H1 (cell line): Measurements from ENCODE around the gene FA2H. TPM values are rescaled to one million over a fixed set of nuclear protein-coding genes. Genes with fewer than 3 reads are reported as not detected.

Experiments
- CTCF ChIA-PET: fragments of 300-600 bp; sonication (Branson Sonifier 250); formaldehyde crosslinking; loops from one replicate; lab custom pipeline; 2021; ENCODE audit not compliant: partially characterized antibody; lab: Charles Lee
- POLR2A ChIA-PET: fragments of 300-600 bp; sonication (Branson Sonifier 250); formaldehyde crosslinking; loops from one replicate; lab custom pipeline; 2021; ENCODE audit warnings: inconsistent platforms; ENCODE audit not compliant: partially characterized antibody; lab: Charles Lee
- DNase-seq, 2 experiments: peaks; one replicate each; pipeline versions ENCODE4 v3.0.0 to v3.0.0-alpha.2; 2010 to 2022; ENCODE audit warnings: low spot score in 2 of 2, low read depth in 1 of 2, mixed read lengths in 1 of 2
- FAIRE-seq: peaks from 2 replicates; lab custom pipeline; 2011; peaks lifted over from hg19 to GRCh38; lab: Jason Lieb, UNC
- H2AFZ ChIP-seq: 2 replicates; pipeline ENCODE4 v1.8.1; 2012; ENCODE audit warnings: low read length, inconsistent platforms
- H2AK5ac ChIP-seq: 2 replicates; pipeline ENCODE4 v1.6.1; 2013; ENCODE audit warnings: low read depth, low read length
- H2BK120ac ChIP-seq: replicated peaks from 2 replicates; pipeline ENCODE3; 2013; ENCODE audit warnings: low read depth, low read length, inconsistent platforms
- H2BK12ac ChIP-seq: 2 replicates; pipeline ENCODE4 v1.6.1; 2013; ENCODE audit warnings: low read depth, low read length
- H2BK15ac ChIP-seq: 2 replicates; pipeline ENCODE4 v1.6.1; 2013; ENCODE audit warnings: low read length
- H2BK20ac ChIP-seq: 2 replicates; pipeline ENCODE4 v1.6.1; 2013; ENCODE audit warnings: low read length
- H2BK5ac ChIP-seq: 2 replicates; pipeline ENCODE4 v1.6.1; 2013; ENCODE audit warnings: low read depth, low read length
- H3K14ac ChIP-seq: 2 replicates; pipeline ENCODE4 v1.6.1; 2013; ENCODE audit warnings: inconsistent platforms; ENCODE audit not compliant: insufficient read length
- H3K18ac ChIP-seq: 2 replicates; pipeline ENCODE4 v1.6.1; 2013; ENCODE audit warnings: low read length; ENCODE audit errors: extremely low read depth
- H3K23ac ChIP-seq: 2 replicates; pipeline ENCODE4 v1.6.1; 2013; ENCODE audit warnings: inconsistent platforms; ENCODE audit not compliant: insufficient read length
- H3K23me2 ChIP-seq: 2 replicates; pipeline ENCODE4 v1.6.1; 2013; ENCODE audit warnings: low read depth, low read length
- H3K27ac ChIP-seq: 2 replicates; pipeline ENCODE4 v1.6.1; 2011; ENCODE audit warnings: low read depth, low read length, inconsistent platforms
- H3K27me3 ChIP-seq, 4 experiments: replicated peaks in 1 of 4; 1 replicate in 1 of 4; 2 replicates in 3 of 4; pipeline versions ENCODE4 v1.6.1 to v1.8.1; 2011 to 2013; ENCODE audit warnings: low read length in 3 of 4, mild to moderate bottlenecking in 3 of 4, inconsistent platforms in 2 of 4, mixed read lengths in 2 of 4, moderate library complexity in 1 of 4; ENCODE audit not compliant: control insufficient read depth in 3 of 4, insufficient read depth in 3 of 4; ENCODE audit errors: extremely low read depth in 1 of 4
- H3K36me3 ChIP-seq, 4 experiments: 2 replicates each; pipeline versions ENCODE4 v1.6.1 to v1.8.1; 2011 to 2013; ENCODE audit warnings: mild to moderate bottlenecking in 4 of 4, low read length in 3 of 4, moderate library complexity in 2 of 4, control low read depth in 1 of 4, inconsistent platforms in 1 of 4; ENCODE audit not compliant: insufficient read depth in 4 of 4, control insufficient read depth in 2 of 4
- H3K4ac ChIP-seq: replicated peaks from 2 replicates; pipeline ENCODE3; 2013; ENCODE audit warnings: low read length, low read depth, mixed read lengths, inconsistent platforms; ENCODE audit not compliant: insufficient read length
- H3K4me1 ChIP-seq, 4 experiments: replicated peaks in 1 of 4; 1 replicate in 1 of 4; 2 replicates in 3 of 4; pipeline versions ENCODE4 v1.6.1 to v1.8.1; 2011 to 2013; ENCODE audit warnings: low read length in 3 of 4, inconsistent platforms in 2 of 4, mixed read lengths in 1 of 4; ENCODE audit not compliant: insufficient read depth in 4 of 4, control insufficient read depth in 3 of 4
- H3K4me2 ChIP-seq, 2 experiments: 2 replicates each; pipeline versions ENCODE4 v1.6.1 to v1.8.1; 2011 to 2013; ENCODE audit warnings: low read depth in 2 of 2, low read length in 2 of 2, control low read depth in 1 of 2, inconsistent platforms in 1 of 2, mild to moderate bottlenecking in 1 of 2; ENCODE audit not compliant: insufficient read depth in 1 of 2
- H3K4me3 ChIP-seq, 4 experiments: fragments of 200-600, 300-600 bp in 1 of 4; sonication (generic), shearing (Covaris generic), sonication (Bioruptor Twin) in 1 of 4; 2 replicates each; pipeline versions ENCODE4 v1.5.1 to v1.8.1; 2011 to 2016; ENCODE audit warnings: low read length in 4 of 4, low read depth in 3 of 4, control low read depth in 2 of 4, inconsistent platforms in 2 of 4, mild to moderate bottlenecking in 2 of 4, mixed read lengths in 1 of 4, moderate library complexity in 1 of 4; ENCODE audit not compliant: insufficient read depth in 2 of 4; ENCODE audit errors: extremely low read depth in 1 of 4
- H3K56ac ChIP-seq: replicated peaks from 2 replicates; pipeline ENCODE3; 2013; ENCODE audit warnings: low read depth, mild to moderate bottlenecking, mixed read lengths, low read length, inconsistent platforms; ENCODE audit not compliant: insufficient read length
- H3K79me1 ChIP-seq: 2 replicates; pipeline ENCODE4 v1.6.1; 2013; ENCODE audit warnings: low read depth, low read length, control low read depth
- H3K79me2 ChIP-seq, 2 experiments: 2 replicates each; pipeline versions ENCODE4 v1.6.1 to v1.8.1; 2012 to 2013; ENCODE audit warnings: low read length in 2 of 2, mild to moderate bottlenecking in 2 of 2, inconsistent platforms in 1 of 2; ENCODE audit not compliant: insufficient read depth in 2 of 2, control insufficient read depth in 1 of 2
- H3K9ac ChIP-seq, 4 experiments: replicated peaks in 1 of 4; 1 replicate in 1 of 4; 2 replicates in 3 of 4; pipeline versions ENCODE4 v1.6.1 to v1.8.1; 2011 to 2013; ENCODE audit warnings: low read depth in 3 of 4, low read length in 3 of 4, control low read depth in 2 of 4, mild to moderate bottlenecking in 2 of 4, moderate library complexity in 2 of 4, inconsistent platforms in 1 of 4; ENCODE audit errors: extremely low read depth in 1 of 4
- H3K9me3 ChIP-seq, 2 experiments: 2 replicates each; pipeline versions ENCODE4 v1.6.1 to v1.8.1; 2012 to 2013; ENCODE audit warnings: mild to moderate bottlenecking in 2 of 2, moderate library complexity in 2 of 2, control low read depth in 1 of 2, inconsistent platforms in 1 of 2, low read depth in 1 of 2, low read length in 1 of 2, mixed read lengths in 1 of 2; ENCODE audit not compliant: insufficient read depth in 2 of 2
- H4K20me1 ChIP-seq, 2 experiments: replicated peaks in 1 of 2; 2 replicates each; pipeline versions ENCODE3 to v1.8.1; 2011 to 2013; ENCODE audit warnings: inconsistent platforms in 2 of 2, low read length in 2 of 2, mild to moderate bottlenecking in 1 of 2; ENCODE audit not compliant: insufficient read depth in 2 of 2, control insufficient read depth in 1 of 2
- H4K5ac ChIP-seq: 2 replicates; pipeline ENCODE4 v1.6.1; 2013; ENCODE audit warnings: low read length, low read depth, mixed read lengths, inconsistent platforms; ENCODE audit not compliant: insufficient read length
- H4K8ac ChIP-seq: 2 replicates; pipeline ENCODE4 v1.8.0; 2013; ENCODE audit warnings: mild to moderate bottlenecking, moderate library complexity, low read length, inconsistent platforms; ENCODE audit not compliant: insufficient read depth; ENCODE audit errors: extremely low read depth
- H4K91ac ChIP-seq: replicated peaks from 2 replicates; pipeline ENCODE3; 2013; ENCODE audit warnings: low read length, mixed read lengths, inconsistent platforms; ENCODE audit not compliant: insufficient read length
- BRCA1 ChIP-seq: IDR thresholded peaks from 2 replicates; pipeline ENCODE4 v1.6.1; 2012; ENCODE audit warnings: low read depth, low read length, improper control_type of control experiment
- EP300 ChIP-seq, 2 experiments: IDR thresholded peaks; 1 replicate in 1 of 2; 2 replicates in 1 of 2; pipeline ENCODE4 v1.6.1; 2011 to 2012; ENCODE audit warnings: low read depth in 2 of 2, low read length in 2 of 2, mild to moderate bottlenecking in 2 of 2, borderline replicate concordance in 1 of 2, inconsistent platforms in 1 of 2, moderate library complexity in 1 of 2
- GABPA ChIP-seq: IDR thresholded peaks from 2 replicates; pipeline ENCODE4 v1.6.1; 2011; ENCODE audit warnings: mild to moderate bottlenecking, low read length, moderate library complexity, borderline replicate concordance; ENCODE audit not compliant: insufficient read depth
- POLR2AphosphoS5 ChIP-seq: IDR thresholded peaks from 2 replicates; pipeline ENCODE4 v1.6.1; 2011; ENCODE audit warnings: low read depth, low read length
- POU5F1 ChIP-seq: IDR thresholded peaks from 2 replicates; pipeline ENCODE4 v1.6.1; 2011; ENCODE audit warnings: low read depth, mild to moderate bottlenecking, low read length, moderate library complexity
- TCF12 ChIP-seq: IDR thresholded peaks from 2 replicates; pipeline ENCODE4 v1.6.1; 2011; ENCODE audit warnings: low read depth, mild to moderate bottlenecking, low read length
- WGBS, 2 experiments: shearing (Covaris generic) in 1 of 2; methylation state at CpG; one replicate each; pipeline versions ENCODE4 v1.1.6 to v1.1.7; 2013 to 2015; ENCODE audit warnings: low lambda C conversion rate in 2 of 2, mixed read lengths in 2 of 2, inconsistent platforms in 1 of 2, low coverage in 1 of 2, missing lambda C conversion rate in 1 of 2; ENCODE audit not compliant: insufficient replicate concordance in 2 of 2, insufficient coverage in 1 of 2, insufficient read length in 1 of 2; ENCODE audit errors: extremely low coverage in 1 of 2, missing lambda C conversion rate in 1 of 2; 5-methylcytosine and 5-hydroxymethylcytosine counted together
- polyA plus RNA-seq, 7 experiments: library from polyadenylated mRNA; depleted of rRNA in 3 of 7; stranded (reverse) in 5 of 7; unstranded in 2 of 7; fragments of >200 nt in 5 of 7; fragments of 200-250 nt in 2 of 7; gene quantifications; 1 replicate in 5 of 7; 2 replicates in 1 of 7; 4 replicates in 1 of 7; pipeline versions ENCODE4 v1.2.1 to v1.2.3, GENCODE V29; 2011 to 2013; ENCODE audit warnings: missing spikeins in 2 of 7, mixed read lengths in 2 of 7
- total RNA-seq: library from RNA; stranded (reverse); fragmentation: NEBNext Ultra II Directional; extraction: Animal tissue kit (Norgen Biotek cat#: 25700); gene quantifications from 2 replicates; pipeline ENCODE4 v1.2.1, GENCODE V29; 2021

FA2H gene
- total and polyA plus RNA-seq, 2 of the 8 experiments (the other 6 are each of a cell fraction or from before 2014, with no cell fraction given): 2.1 to 2.5 TPM

- CTCF ChIA-PET: interaction anchor here (0.7 to 32.9 kb wide), 5 partner anchors 15 to 128 kb away, joined by 3 to 576 read pairs (median 4); no protein-coding TSS in a partner anchor
- H3K4me1 ChIP-seq: peaks cover under 1 to 32% (median 25%) of the 10 kb centered on the region in 4 experiments
- POLR2A ChIA-PET: interaction anchor here (0.7 to 1.7 kb wide), 2 partner anchors 10 to 14 kb away, joined by 3 to 6 read pairs; no protein-coding TSS in a partner anchor
Observed at GRCh38 chr16:74735162-74735452, 39.5 kb downstream of the FA2H start.

More at GRCh38 chr16:74735162-74735452, 39.5 kb downstream of the FA2H start:
- Histone ChIP-seq H4K5ac (no peak overlapping the region), H3K79me2 (no peaks in the 10 kb centered on the region), H3K4ac (peak overlapping the region; percentile 44), H3K9me3 (no peaks in the 10 kb centered on the region), H4K91ac (peak overlapping the region; percentile 94), H2BK5ac (peak overlapping the region; percentile 86; the same call in 1 of the 2 replicates), H2BK120ac (peak overlapping the region; percentile 96), H3K27me3 (0 out of 7 replicates have a peak, but pooled peaks cover 0 to 2% (median 0%) of the 10 kb centered on the region in 4 experiments), H2BK12ac (peak overlapping the region; percentile 97), H3K27ac (no peak overlapping the region), H3K9ac (peak overlapping the region in 2 of 4 experiments; percentile 17 to 29; a peak in 2 of 7 replicates), H4K8ac (no peak overlapping the region; the same call in 1 of the 2 replicates), H3K14ac (no peak overlapping the region), H3K4me3 (no peak overlapping the region), H2AK5ac (peak overlapping the region; percentile 43; the same call in 1 of the 2 replicates), H4K20me1 (no peaks in the 10 kb centered on the region), H3K36me3 (no peaks in the 10 kb centered on the region), H3K79me1 (no peaks in the 10 kb centered on the region), H3K23ac (no peak overlapping the region), H3K4me2 (no peak overlapping the region), H3K56ac (no peak overlapping the region), H3K18ac (peak overlapping the region; percentile 75), H2BK20ac (peak overlapping the region; percentile 90), H2AFZ (no peak overlapping the region), H2BK15ac (peak overlapping the region; percentile 31; the same call in 1 of the 2 replicates), H3K23me2 (peaks cover 2% of the 10 kb centered on the region; the same call in 1 of the 2 replicates)
- FAIRE-seq (no peak), DNase-seq (no peak)
- WGBS, 2 experiments: 82% methylated on average over 10 of the region's 10 CpGs; no CpG with 5 or more reads in 1 of the 2 experiments
- no peak for TF ChIP-seq POU5F1
- TF ChIP-seq POLR2AphosphoS5: no peak
- TF ChIP-seq BRCA1: no peak
- no peak for TF ChIP-seq EP300 (IDR thresholded peaks at IDR 0.05; ENCODE audit: borderline replicate concordance in 1 of 2, low read depth in 2 of 2, low read length in 2 of 2)
- TF ChIP-seq GABPA: no peak
- TF ChIP-seq TCF12: no peak
